ENCODE data around the gene CLCA2. TPM values are rescaled to one million over a fixed set of nuclear protein-coding genes. Genes with fewer than 3 reads are reported as not detected.

Gene CLCA2
- total RNA-seq, 2 donors from 2014 or later = 2.7 to 2.8 TPM

GRCh38 chr1:86502721-86503405 lies 78.9 kb downstream of the CLCA2 start:
- WGBS = 58% methylated on average over 18 of the region's 18 CpGs
- peak overlapping the region; percentile 79 to 84 for H3K27ac ChIP-seq
- peak; percentile 60 for DNase-seq (ENCODE audit: low spot score)

GRCh38 chr1:86503406-86504136 lies 79.6 kb downstream of the CLCA2 start:
- WGBS = 15% methylated on average over 18 of the region's 18 CpGs
- Histone ChIP-seq H3K27me3 (replicated peaks; ENCODE audit: insufficient read depth) (no peaks in the 10 kb centered on the region), H3K9me3 (no peaks in the 10 kb centered on the region), H3K4me3 (peak overlapping the region in 1 of 2 donors; percentile 13), H3K36me3 (no peaks in the 10 kb centered on the region), H3K27ac (peak overlapping the region; percentile 79 to 84), H3K4me1 (replicated peaks) (no peaks in the 10 kb centered on the region)
- intact Hi-C loops (cut with DNase I) = loop anchor here (10.0 kb wide), 2 partner anchors 119 to 461 kb away; no protein-coding TSS in a partner anchor
- DNase-seq (ENCODE audit: low spot score) = peak; percentile 32
- TF ChIP-seq CTCF (IDR thresholded peaks at IDR 0.05) (no peak), POLR2AphosphoS5 (IDR thresholded peaks at IDR 0.05) (no peak), POLR2A (IDR thresholded peaks at IDR 0.05) (no peak)

More at GRCh38 chr1:86502721-86503405, 78.9 kb downstream of the CLCA2 start:
- no peaks in the 10 kb centered on the region for H3K27me3 ChIP-seq (replicated peaks; ENCODE audit: insufficient read depth)
- intact Hi-C loops (cut with DNase I) = loop anchor here (10.0 kb wide), 2 partner anchors 118 to 462 kb away; no protein-coding TSS in a partner anchor
- no peaks in the 10 kb centered on the region for H3K36me3 ChIP-seq
- H3K4me3 ChIP-seq = no peak overlapping the region
- H3K9me3 ChIP-seq = no peaks in the 10 kb centered on the region
- no peaks in the 10 kb centered on the region for H3K4me1 ChIP-seq (replicated peaks)
- TF ChIP-seq POLR2AphosphoS5 (IDR thresholded peaks at IDR 0.05) (no peak), POLR2A (IDR thresholded peaks at IDR 0.05) (no peak), CTCF (IDR thresholded peaks at IDR 0.05) (no peak)

GRCh38 chr1:86504137-86504479 lies 80.1 kb downstream of the CLCA2 start:
- Histone ChIP-seq H3K27me3 (replicated peaks; ENCODE audit: insufficient read depth) (no peaks in the 10 kb centered on the region), H3K4me1 (replicated peaks) (no peaks in the 10 kb centered on the region), H3K27ac (peak overlapping the region; percentile 79 to 84), H3K9me3 (no peaks in the 10 kb centered on the region), H3K4me3 (peak overlapping the region in 1 of 2 donors; percentile 13), H3K36me3 (no peaks in the 10 kb centered on the region)
- DNase-seq (ENCODE audit: low spot score) = peak; percentile 19
- TF ChIP-seq POLR2AphosphoS5 (IDR thresholded peaks at IDR 0.05) = no peak
- no peak for TF ChIP-seq POLR2A (IDR thresholded peaks at IDR 0.05)
- no peak for TF ChIP-seq CTCF (IDR thresholded peaks at IDR 0.05)
- intact Hi-C loops (cut with DNase I) = loop anchor here (10.0 kb wide), 2 partner anchors 119 to 461 kb away; no protein-coding TSS in a partner anchor
- 8% methylated on average over 9 of the region's 9 CpGs for WGBS

GRCh38 chr1:86504895-86505563 lies 81.1 kb downstream of the CLCA2 start:
- Histone ChIP-seq H3K4me3 (no peak overlapping the region), H3K4me1 (replicated peaks) (no peaks in the 10 kb centered on the region), H3K27me3 (replicated peaks; ENCODE audit: insufficient read depth) (no peaks in the 10 kb centered on the region), H3K27ac (peak overlapping the region; percentile 79 to 84), H3K9me3 (no peaks in the 10 kb centered on the region), H3K36me3 (no peaks in the 10 kb centered on the region)
- 42% methylated on average over 9 of the region's 9 CpGs for WGBS
- TF ChIP-seq CTCF (IDR thresholded peaks at IDR 0.05) = no peak
- TF ChIP-seq POLR2AphosphoS5 (IDR thresholded peaks at IDR 0.05) = peak; percentile 92
- no peak for TF ChIP-seq POLR2A (IDR thresholded peaks at IDR 0.05)
- intact Hi-C loops (cut with DNase I) = loop anchor here (10.0 kb wide), 2 partner anchors 120 to 460 kb away; no protein-coding TSS in a partner anchor
- DNase-seq (ENCODE audit: low spot score) = peak; percentile 90
